Gastrocnemius medialis (tissue), 4 donors: ENCODE measurements around the gene CREBBP.

Experiments
- CTCF ChIP-seq, 5 experiments: fragments of 450-650 bp in 3 of 5; fragments of 200-600 bp in 2 of 5; sonication (generic) in 2 of 5; IDR thresholded peaks in 4 of 5; conservative IDR thresholded peaks in 1 of 5; 1 replicate in 4 of 5; 2 replicates in 1 of 5; pipeline ENCODE4 v1.5.1; 2016 to 2019; ENCODE audit warnings: antibody characterized with exemption in 5 of 5, mild to moderate bottlenecking in 3 of 5, moderate library complexity in 3 of 5
- POLR2A ChIP-seq, 2 donors: fragments of 450-650 bp; IDR thresholded peaks; one replicate each; pipeline ENCODE4 v1.6.1; 2017; ENCODE audit warnings: antibody characterized with exemption in 2 of 2, mild to moderate bottlenecking in 2 of 2, moderate library complexity in 2 of 2

GRCh38 chr16:3807425-3808123 lies 72.9 kb downstream of the CREBBP start:
- no peak for TF ChIP-seq CTCF (IDR thresholded peaks at IDR 0.05 in 4 of 5, conservative IDR thresholded peaks at IDR 0.05 in 1 of 5)
- no peak for TF ChIP-seq POLR2A (IDR thresholded peaks at IDR 0.05)
